ENCODE data around the gene GSTCD. TPM values are rescaled to one million over a fixed set of nuclear protein-coding genes. Genes with fewer than 3 reads are reported as not detected.

The GSTCD gene
- total RNA-seq, 1 experiment from 2014 or later, result 8.8 TPM

- intact Hi-C loops (cut with micrococcal nuclease; ENCODE audit: unreplicated experiment), result no loop called here
- TF ChIP-seq REST (IDR thresholded peaks at IDR 0.05; ENCODE audit: insufficient read depth in 1 of 2, low read depth in 2 of 2, low read length in 1 of 2), result no peak
- no peak for TF ChIP-seq POLR2AphosphoS5 (IDR thresholded peaks at IDR 0.05; ENCODE audit: low read depth, low read length)
- no peaks in the 10 kb centered on the region for H3K4me1 ChIP-seq (ENCODE audit: control insufficient read depth, insufficient read depth, low read length)
- ChIA-PET CTCF (no interaction called here), POLR2A (no interaction called here)
- no peak overlapping the region for H3K4me3 ChIP-seq (ENCODE audit: low read depth in 2 of 2, low read length in 2 of 2)
- no peak for DNase-seq (ENCODE audit: low read depth, low spot score)
- H3K27ac ChIP-seq (ENCODE audit: low read length), result no peak overlapping the region
- no TSS peak for BruUV-seq (replicated peaks)
- no peaks in the 10 kb centered on the region for H3K9me3 ChIP-seq (ENCODE audit: control insufficient read depth, insufficient read depth, low read depth, low read length)
- no peak for ATAC-seq
- in situ Hi-C loops (cut with HindIII; ENCODE audit: low pct_unique_long_range_greater_than_20kb, low sequenced_read_pairs), result no loop called here
- no peaks in the 10 kb centered on the region for H3K36me3 ChIP-seq (ENCODE audit: control insufficient read depth, insufficient read depth, low read length)
- no peaks in the 10 kb centered on the region for H3K27me3 ChIP-seq (ENCODE audit: control insufficient read depth, insufficient read depth, low read length)
These were observed 78.2 kb downstream of the GSTCD start for GRCh38 chr4:105786748-105787147.

- Histone ChIP-seq H3K27ac (ENCODE audit: low read length) (no peak overlapping the region), H3K4me3 (ENCODE audit: low read depth in 2 of 2, low read length in 2 of 2) (no peak overlapping the region), H3K27me3 (ENCODE audit: control insufficient read depth, insufficient read depth, low read length) (no peaks in the 10 kb centered on the region), H3K4me1 (ENCODE audit: control insufficient read depth, insufficient read depth, low read length) (no peaks in the 10 kb centered on the region), H3K36me3 (ENCODE audit: control insufficient read depth, insufficient read depth, low read length) (no peaks in the 10 kb centered on the region), H3K9me3 (ENCODE audit: control insufficient read depth, insufficient read depth, low read depth, low read length) (no peaks in the 10 kb centered on the region)
- CTCF ChIA-PET, result no interaction called here
- no peak for TF ChIP-seq SIN3A (IDR thresholded peaks at IDR 0.05; ENCODE audit: borderline replicate concordance, insufficient read depth, low read depth, low read length)
- BruUV-seq (replicated peaks), result no TSS peak
- ATAC-seq, result no peak
- in situ Hi-C loops (cut with HindIII; ENCODE audit: low pct_unique_long_range_greater_than_20kb, low sequenced_read_pairs), result no loop called here
- intact Hi-C loops (cut with micrococcal nuclease; ENCODE audit: unreplicated experiment), result no loop called here
- no peak for DNase-seq (ENCODE audit: low read depth, low spot score)
- POLR2A ChIA-PET, result no interaction called here
These were observed 88.6 kb downstream of the GSTCD start for GRCh38 chr4:105797225-105797624.

GRCh38 chr4:105805501-105806120 lies 97.0 kb downstream of the GSTCD start:
- in situ Hi-C loops (cut with HindIII; ENCODE audit: low pct_unique_long_range_greater_than_20kb, low sequenced_read_pairs), result no loop called here
- ChIA-PET CTCF (no interaction called here), POLR2A (no interaction called here)
- intact Hi-C loops (cut with micrococcal nuclease; ENCODE audit: unreplicated experiment), result no loop called here
- no peak for DNase-seq (ENCODE audit: low read depth, low spot score)
- Histone ChIP-seq H3K36me3 (ENCODE audit: control insufficient read depth, insufficient read depth, low read length) (no peaks in the 10 kb centered on the region), H3K9me3 (ENCODE audit: control insufficient read depth, insufficient read depth, low read depth, low read length) (no peaks in the 10 kb centered on the region), H3K4me3 (ENCODE audit: low read depth in 2 of 2, low read length in 2 of 2) (no peak overlapping the region), H3K4me1 (ENCODE audit: control insufficient read depth, insufficient read depth, low read length) (no peaks in the 10 kb centered on the region), H3K27ac (ENCODE audit: low read length) (no peak overlapping the region), H3K27me3 (ENCODE audit: control insufficient read depth, insufficient read depth, low read length) (no peaks in the 10 kb centered on the region)
- ATAC-seq, result no peak
- no TSS peak for BruUV-seq (replicated peaks)
- TF ChIP-seq CTCF (IDR thresholded peaks at IDR 0.05) (no peak), REST (IDR thresholded peaks at IDR 0.05; ENCODE audit: insufficient read depth in 1 of 2, low read depth in 2 of 2, low read length in 1 of 2) (no peak), TCF7L2 (IDR thresholded peaks at IDR 0.05; ENCODE audit: low read depth, low read length) (no peak), POLR2AphosphoS5 (IDR thresholded peaks at IDR 0.05; ENCODE audit: low read depth, low read length) (no peak), SIN3A (IDR thresholded peaks at IDR 0.05; ENCODE audit: borderline replicate concordance, insufficient read depth, low read depth, low read length) (no peak)

Measured in Panc1 (cell line).